HG03060 (cell line): ENCODE data around the gene MMP14.

Experiments
- ATAC-seq: cut with Tn5 transposase; IDR thresholded peaks from one replicate; pipeline ENCODE4 v1.9.1; 2021; ENCODE audit warnings: low read depth, moderate number of reproducible peaks; ENCODE audit not compliant: unreplicated experiment

The MMP14 gene

GRCh38 chr14:22882529-22883172 is 46.3 kb downstream of the MMP14 start:
- ATAC-seq = no peak

- ATAC-seq = no peak
Measured at GRCh38 chr14:22883173-22883976, 47.0 kb downstream of the MMP14 start, which contains the start of gene REM2. Gene REM2, plus strand, starts transcription at chr14:22883222. Its CDS starts 66 bp downstream, at chr14:22883288.

- no peak for ATAC-seq
Measured at GRCh38 chr14:22884076-22884737, 47.8 kb downstream of the MMP14 start.

- ATAC-seq = no peak
Measured at GRCh38 chr14:22884738-22885523, 48.5 kb downstream of the MMP14 start.

- ATAC-seq = no peak
Measured at GRCh38 chr14:22885975-22886374, 49.6 kb downstream of the MMP14 start.

- ATAC-seq = peak; percentile 29
Measured at GRCh38 chr14:22886500-22887259, 50.3 kb downstream of the MMP14 start.

- peak; percentile 23 for ATAC-seq
Measured at GRCh38 chr14:22887260-22887989, 51.0 kb downstream of the MMP14 start.

GRCh38 chr14:22887990-22888378 is 51.6 kb downstream of the MMP14 start:
- ATAC-seq = peak; percentile 35

- no peak for ATAC-seq
Measured at GRCh38 chr14:22888662-22889061, 52.3 kb downstream of the MMP14 start.

- ATAC-seq = no peak
Measured at GRCh38 chr14:22890416-22890815, 54.0 kb downstream of the MMP14 start.

- no peak for ATAC-seq
Measured at GRCh38 chr14:22892488-22892887, 56.1 kb downstream of the MMP14 start.

GRCh38 chr14:22893706-22894105 is 57.3 kb downstream of the MMP14 start:
- no peak for ATAC-seq

GRCh38 chr14:22895402-22895801 is 59.0 kb downstream of the MMP14 start:
- no peak for ATAC-seq

GRCh38 chr14:22896356-22896755 is 60.0 kb downstream of the MMP14 start:
- ATAC-seq = no peak

- ATAC-seq = no peak
Measured at GRCh38 chr14:22896760-22897159, 60.4 kb downstream of the MMP14 start.

- ATAC-seq = no peak
Measured at GRCh38 chr14:22897357-22897756, 61.0 kb downstream of the MMP14 start.
